HepG2 (cell line): ENCODE results near the gene AIFM1. TPM values are rescaled to one million over a fixed set of nuclear protein-coding genes. Genes with fewer than 3 reads are reported as not detected.

Experiments
- ETV5 ChIP-seq: IDR thresholded peaks from 2 replicates; pipeline ENCODE4 v1.6.1; 2018; ENCODE audit warnings: missing biosample characterization, missing genetic modification reagents, inconsistent platforms, borderline replicate concordance
- FOXA1 ChIP-seq, 2 experiments: fragments of 450-650 bp in 1 of 2; sonication (generic) in 1 of 2; formaldehyde crosslinking in 1 of 2; IDR thresholded peaks; 2 replicates each; pipeline versions ENCODE4 v1.4.0 to v1.6.1; 2016 to 2020; ENCODE audit warnings: missing genetic modification reagents in 1 of 2
- GATA4 ChIP-seq: sonication (generic); IDR thresholded peaks from 2 replicates; pipeline ENCODE4 v1.6.1; 2016; ENCODE audit warnings: antibody characterized with exemption, low read depth, borderline replicate concordance
- HOXA7 ChIP-seq: sonication (generic); formaldehyde crosslinking; IDR thresholded peaks from 2 replicates; pipeline ENCODE4 v1.8.1; 2022; ENCODE audit warnings: mild to moderate bottlenecking, missing genetic modification reagents, moderate library complexity
- IRF1 ChIP-seq: sonication (generic); formaldehyde crosslinking; IDR thresholded peaks from 2 replicates; pipeline ENCODE4 v1.4.0; 2020; ENCODE audit warnings: low read depth, mild to moderate bottlenecking, missing genetic modification reagents
- PITX1 ChIP-seq: sonication (generic); formaldehyde crosslinking; IDR thresholded peaks from 2 replicates; pipeline ENCODE4 v1.5.1; 2020; ENCODE audit warnings: mild to moderate bottlenecking, missing genetic modification reagents
- RARA ChIP-seq: IDR thresholded peaks from 2 replicates; pipeline ENCODE4 v1.6.1; 2016; ENCODE audit warnings: missing genetic modification reagents, missing compliant biosample characterization
- SP4 ChIP-seq: sonication (generic); formaldehyde crosslinking; IDR thresholded peaks from 2 replicates; pipeline ENCODE4 v1.8.1; 2023; ENCODE audit warnings: mild to moderate bottlenecking, missing genetic modification reagents
- TFDP2 ChIP-seq: sonication (generic); formaldehyde crosslinking; IDR thresholded peaks from 2 replicates; pipeline ENCODE4 v1.4.0; 2020; ENCODE audit warnings: missing genetic modification reagents
- ZBED4 ChIP-seq: sonication (generic); formaldehyde crosslinking; IDR thresholded peaks from 2 replicates; pipeline ENCODE4 v1.4.0; 2020; ENCODE audit warnings: missing genetic modification reagents, borderline replicate concordance
- ZNF572 ChIP-seq: sonication (generic); formaldehyde crosslinking; IDR thresholded peaks from 2 replicates; pipeline ENCODE4 v1.5.1; 2020; ENCODE audit warnings: mild to moderate bottlenecking, missing genetic modification reagents
- ZNF724P ChIP-seq: sonication (generic); formaldehyde crosslinking; IDR thresholded peaks from 2 replicates; pipeline ENCODE4 v1.8.0; 2022; ENCODE audit warnings: missing genetic modification reagents, borderline replicate concordance
- polyA plus RNA-seq, 8 experiments: library from polyadenylated mRNA; depleted of rRNA in 3 of 8; stranded (reverse) in 7 of 8; unstranded in 1 of 8; fragments of >200 nt; fragmentation: Illumina TruSeq in 4 of 8; extraction: Trizol in 4 of 8; gene quantifications; 2 replicates each; pipeline versions ENCODE4 v1.2.1 to v1.2.3, GENCODE V29; 2011 to 2016; ENCODE audit warnings: low read depth in 4 of 8, missing spikeins in 1 of 8, mixed read lengths in 1 of 8; ENCODE audit not compliant: insufficient read depth in 1 of 8
- total RNA-seq, 5 experiments: library from RNA; depleted of rRNA; stranded (reverse); fragments of >200 nt; fragmentation: Illumina TruSeq; extraction: Trizol; gene quantifications; 2 replicates each; pipeline ENCODE4 v1.2.3, GENCODE V29; 2016; ENCODE audit warnings: low read depth in 1 of 5
- TF ChIP-seq, protein P1 (sequence below): sonication (generic); formaldehyde crosslinking; IDR thresholded peaks from 2 replicates; pipeline ENCODE4 v1.4.0; 2020; ENCODE audit warnings: mild to moderate bottlenecking, low read depth, missing genetic modification reagents
- TF ChIP-seq, protein P2 (sequence below): sonication (generic); formaldehyde crosslinking; IDR thresholded peaks from 2 replicates; pipeline ENCODE4 v1.4.0; 2020; ENCODE audit warnings: mild to moderate bottlenecking, low read depth, missing genetic modification reagents
- TF ChIP-seq, protein P3 (sequence below): sonication (generic); formaldehyde crosslinking; IDR thresholded peaks from 2 replicates; pipeline ENCODE4 v1.5.0; 2020; ENCODE audit warnings: missing genetic modification reagents
- TF ChIP-seq, protein P4 (sequence below): sonication (generic); formaldehyde crosslinking; IDR thresholded peaks from 2 replicates; pipeline ENCODE4 v1.9.0; 2022; ENCODE audit warnings: missing genetic modification reagents, mild to moderate bottlenecking, borderline replicate concordance

The AIFM1 gene
- total and polyA plus RNA-seq, 2 of the 13 experiments (the other 11 are each of a cell fraction or from before 2014, with no cell fraction given), result 42.8 to 46.9 TPM

GRCh38 chrX:130097507-130098209 is 68.0 kb downstream of the AIFM1 start (continued):
- TF ChIP-seq FOXA1 (IDR thresholded peaks at IDR 0.05) (no peak), FOXA1 (CRISPR knock-in tag; IDR thresholded peaks at IDR 0.05) (peak; percentile 56; the same call in 1 of the 2 replicates), ZNF572 (no peak), IRF1 (CRISPR knock-in tag) (no peak), SP4 (no peak), RARA (CRISPR knock-in tag) (peak; percentile 49; the same call in 1 of the 2 replicates), TFDP2 (CRISPR knock-in tag) (no peak), ETV5 (CRISPR knock-in tag) (peak; percentile 63; the same call in 1 of the 2 replicates), HOXA7 (no peak), ZNF724P (CRISPR knock-in tag) (no peak), GATA4 (peak; percentile 24; the same call in 1 of the 2 replicates), PITX1 (CRISPR knock-in tag) (peak; percentile 34; the same call in 1 of the 2 replicates), ZBED4 (CRISPR knock-in tag) (peak; percentile 91; the same call in 1 of the 2 replicates)
- TF ChIP-seq, protein P1, sequence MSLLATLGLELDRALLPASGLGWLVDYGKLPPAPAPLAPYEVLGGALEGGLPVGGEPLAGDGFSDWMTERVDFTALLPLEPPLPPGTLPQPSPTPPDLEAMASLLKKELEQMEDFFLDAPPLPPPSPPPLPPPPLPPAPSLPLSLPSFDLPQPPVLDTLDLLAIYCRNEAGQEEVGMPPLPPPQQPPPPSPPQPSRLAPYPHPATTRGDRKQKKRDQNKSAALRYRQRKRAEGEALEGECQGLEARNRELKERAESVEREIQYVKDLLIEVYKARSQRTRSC (CRISPR knock-in tag), result no peak
- TF ChIP-seq, protein P2, sequence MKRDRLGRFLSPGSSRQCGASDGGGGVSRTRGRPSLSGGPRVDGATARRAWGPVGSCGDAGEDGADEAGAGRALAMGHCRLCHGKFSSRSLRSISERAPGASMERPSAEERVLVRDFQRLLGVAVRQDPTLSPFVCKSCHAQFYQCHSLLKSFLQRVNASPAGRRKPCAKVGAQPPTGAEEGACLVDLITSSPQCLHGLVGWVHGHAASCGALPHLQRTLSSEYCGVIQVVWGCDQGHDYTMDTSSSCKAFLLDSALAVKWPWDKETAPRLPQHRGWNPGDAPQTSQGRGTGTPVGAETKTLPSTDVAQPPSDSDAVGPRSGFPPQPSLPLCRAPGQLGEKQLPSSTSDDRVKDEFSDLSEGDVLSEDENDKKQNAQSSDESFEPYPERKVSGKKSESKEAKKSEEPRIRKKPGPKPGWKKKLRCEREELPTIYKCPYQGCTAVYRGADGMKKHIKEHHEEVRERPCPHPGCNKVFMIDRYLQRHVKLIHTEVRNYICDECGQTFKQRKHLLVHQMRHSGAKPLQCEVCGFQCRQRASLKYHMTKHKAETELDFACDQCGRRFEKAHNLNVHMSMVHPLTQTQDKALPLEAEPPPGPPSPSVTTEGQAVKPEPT (CRISPR knock-in tag), result no peak
- TF ChIP-seq, protein P3, sequence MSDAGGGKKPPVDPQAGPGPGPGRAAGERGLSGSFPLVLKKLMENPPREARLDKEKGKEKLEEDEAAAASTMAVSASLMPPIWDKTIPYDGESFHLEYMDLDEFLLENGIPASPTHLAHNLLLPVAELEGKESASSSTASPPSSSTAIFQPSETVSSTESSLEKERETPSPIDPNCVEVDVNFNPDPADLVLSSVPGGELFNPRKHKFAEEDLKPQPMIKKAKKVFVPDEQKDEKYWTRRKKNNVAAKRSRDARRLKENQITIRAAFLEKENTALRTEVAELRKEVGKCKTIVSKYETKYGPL (CRISPR knock-in tag), result no peak
- TF ChIP-seq, protein P4, sequence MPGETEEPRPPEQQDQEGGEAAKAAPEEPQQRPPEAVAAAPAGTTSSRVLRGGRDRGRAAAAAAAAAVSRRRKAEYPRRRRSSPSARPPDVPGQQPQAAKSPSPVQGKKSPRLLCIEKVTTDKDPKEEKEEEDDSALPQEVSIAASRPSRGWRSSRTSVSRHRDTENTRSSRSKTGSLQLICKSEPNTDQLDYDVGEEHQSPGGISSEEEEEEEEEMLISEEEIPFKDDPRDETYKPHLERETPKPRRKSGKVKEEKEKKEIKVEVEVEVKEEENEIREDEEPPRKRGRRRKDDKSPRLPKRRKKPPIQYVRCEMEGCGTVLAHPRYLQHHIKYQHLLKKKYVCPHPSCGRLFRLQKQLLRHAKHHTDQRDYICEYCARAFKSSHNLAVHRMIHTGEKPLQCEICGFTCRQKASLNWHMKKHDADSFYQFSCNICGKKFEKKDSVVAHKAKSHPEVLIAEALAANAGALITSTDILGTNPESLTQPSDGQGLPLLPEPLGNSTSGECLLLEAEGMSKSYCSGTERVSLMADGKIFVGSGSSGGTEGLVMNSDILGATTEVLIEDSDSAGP (CRISPR knock-in tag), result peak; percentile 33; the same call in 1 of the 2 replicates
